Erythroblast (primary cell): Measurements from ENCODE around the gene MPPED1.

Experiments used
- GATA1 ChIP-seq: IDR thresholded peaks from 2 replicates; pipeline ENCODE4 v1.6.1; 2011; ENCODE audit warnings: low read depth, mild to moderate bottlenecking, control low read depth, low read length, moderate library complexity
- POLR2A ChIP-seq: IDR thresholded peaks from 2 replicates; pipeline ENCODE4 v1.6.1; 2011; ENCODE audit warnings: mild to moderate bottlenecking, low read length

GRCh38 chr22:43475549-43476076, 63.8 kb downstream of the MPPED1 start:
- TF ChIP-seq POLR2A (no peak), GATA1 (no peak)
